Tibial nerve (tissue), 4 donors: ENCODE results near the gene SEC16B.

Experiments used
- CTCF ChIP-seq, 5 experiments: fragments of 200-600 bp in 3 of 5; fragments of 450-650 bp in 2 of 5; sonication (generic) in 3 of 5; IDR thresholded peaks; one replicate each; pipeline ENCODE4 v1.5.1; 2016 to 2019; ENCODE audit warnings: antibody characterized with exemption in 5 of 5, mild to moderate bottlenecking in 3 of 5, moderate library complexity in 2 of 5
- EP300 ChIP-seq, 2 donors: sonication (generic); formaldehyde crosslinking; IDR thresholded peaks; one replicate each; pipeline ENCODE4 v1.6.1; 2017; ENCODE audit warnings: antibody characterized with exemption in 2 of 2, mild to moderate bottlenecking in 1 of 2

- TF ChIP-seq CTCF (IDR thresholded peaks at IDR 0.05), result no peak
- no peak for TF ChIP-seq EP300 (IDR thresholded peaks at IDR 0.05)
Measured at GRCh38 chr1:177960939-177961622, 8.8 kb downstream of the SEC16B start.
